ENCODE results near the gene TOMM70. TPM values are rescaled to one million over a fixed set of nuclear protein-coding genes. Genes with fewer than 3 reads are reported as not detected.
"Not testable (repeated sequence)": the region's sequence is repeated elsewhere in the genome, so short reads cannot be mapped to it uniquely, and the experiment has no call there.

The TOMM70 gene
- polyA plus RNA-seq (ENCODE audit: insufficient read length) = 85.2 TPM
- long read RNA-seq, donor 1, full-length matches to known transcripts = 7 of 59 reads
- long read RNA-seq, donor 1, partial matches to known transcripts = 47 of 59 reads
- long read RNA-seq, donor 1, other reads (novel, unspliced or antisense) = 5 of 59 reads
- long read RNA-seq, donor 2, full-length matches to known transcripts = 9 of 9 reads
- long read RNA-seq, donor 2, partial matches to known transcripts = 0 of 9 reads
- long read RNA-seq, donor 2, other reads (novel, unspliced or antisense) = 0 of 9 reads
- long read RNA-seq, donor 3, full-length matches to known transcripts = 7 of 14 reads
- long read RNA-seq, donor 3, partial matches to known transcripts = 7 of 14 reads
- long read RNA-seq, donor 3, other reads (novel, unspliced or antisense) = 0 of 14 reads
- long read RNA-seq, donor 4, partial matches to known transcripts = 7 of 7 reads
- long read RNA-seq, donor 4, other reads (novel, unspliced or antisense) = 0 of 7 reads
- long read RNA-seq, donor 5, full-length matches to known transcripts = 17 of 36 reads
- long read RNA-seq, donor 5, partial matches to known transcripts = 19 of 36 reads
- long read RNA-seq, donor 5, other reads (novel, unspliced or antisense) = 0 of 36 reads
- long read RNA-seq, donor 6, full-length matches to known transcripts = 8 of 25 reads
- long read RNA-seq, donor 6, partial matches to known transcripts = 17 of 25 reads
- long read RNA-seq, donor 6, other reads (novel, unspliced or antisense) = 0 of 25 reads
- long read RNA-seq, donor 7, full-length matches to known transcripts = 13 of 24 reads
- long read RNA-seq, donor 7, partial matches to known transcripts = 11 of 24 reads
- long read RNA-seq, donor 7, other reads (novel, unspliced or antisense) = 0 of 24 reads
- long read RNA-seq, donor 8, full-length matches to known transcripts = 7 of 7 reads
- long read RNA-seq, donor 8, partial matches to known transcripts = 0 of 7 reads
- long read RNA-seq, donor 8, other reads (novel, unspliced or antisense) = 0 of 7 reads

DNA sequence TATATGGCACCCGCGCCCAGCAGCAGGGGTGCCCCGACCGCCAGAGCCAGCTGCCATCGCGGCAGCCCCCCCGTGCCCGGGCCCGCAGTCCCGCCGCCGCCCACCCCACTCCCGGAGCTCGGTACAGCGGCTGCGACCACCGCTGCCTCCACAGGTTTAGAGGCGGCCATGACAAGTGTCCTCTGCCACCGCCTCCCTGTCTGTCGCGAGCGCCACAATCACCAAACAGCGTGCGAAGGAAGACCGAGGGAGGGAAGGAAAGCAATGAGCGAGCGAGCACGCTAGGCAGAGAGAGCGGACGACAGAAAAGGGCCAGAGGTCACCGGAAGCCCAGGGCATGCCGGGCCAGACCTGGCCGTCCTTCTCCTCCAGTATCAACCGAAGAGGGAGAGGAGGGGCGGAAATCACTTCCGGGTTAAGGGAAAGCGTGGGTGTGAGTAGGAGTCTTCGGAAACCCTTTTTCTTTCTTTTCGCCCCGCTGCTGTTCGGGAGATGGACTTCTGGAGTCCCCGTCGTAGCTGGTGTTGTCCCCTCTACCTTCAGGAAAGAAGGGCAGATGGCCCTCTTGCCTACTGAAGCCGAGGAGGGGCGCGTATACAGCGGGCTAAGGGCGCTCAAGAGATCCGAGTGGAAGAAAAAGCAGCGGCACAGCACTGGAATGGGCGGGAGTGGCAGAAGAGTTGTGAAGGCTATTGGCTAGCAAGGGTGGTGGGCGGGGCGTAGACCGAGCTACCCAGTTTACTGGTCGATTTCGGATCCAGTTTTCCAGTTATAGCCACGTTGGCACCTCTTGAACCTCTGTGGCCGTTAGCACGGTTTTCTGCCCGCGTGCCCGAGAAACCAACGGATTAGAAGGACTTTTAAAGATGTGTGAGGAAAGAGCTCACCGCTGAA, at the start of gene TOMM70, which contains the start of gene LNP1:
TSS of gene TOMM70 (minus strand) at position 310 of the 894 bp plus-strand sequence. CDS start at position 170, 140 bp downstream.
TSS of gene LNP1 (plus strand) at position 760 of the 894 bp plus-strand sequence. CDS start 28,191 bp downstream, outside the sequence.
- peak; percentile 97 for DNase-seq

GRCh38 chr3:100449214-100449613, 48.3 kb upstream of the TOMM70 start:
- DNase-seq = no peak

GRCh38 chr3:100448079-100448478, 47.2 kb upstream of the TOMM70 start:
- no peak for DNase-seq

GRCh38 chr3:100447067-100447466, 46.2 kb upstream of the TOMM70 start:
- DNase-seq = not testable (repeated sequence)

- no peak for DNase-seq
Measured at GRCh38 chr3:100443690-100444089, 42.8 kb upstream of the TOMM70 start.

- no peak for DNase-seq
Measured at GRCh38 chr3:100440895-100441294, 40.0 kb upstream of the TOMM70 start.

DNA sequence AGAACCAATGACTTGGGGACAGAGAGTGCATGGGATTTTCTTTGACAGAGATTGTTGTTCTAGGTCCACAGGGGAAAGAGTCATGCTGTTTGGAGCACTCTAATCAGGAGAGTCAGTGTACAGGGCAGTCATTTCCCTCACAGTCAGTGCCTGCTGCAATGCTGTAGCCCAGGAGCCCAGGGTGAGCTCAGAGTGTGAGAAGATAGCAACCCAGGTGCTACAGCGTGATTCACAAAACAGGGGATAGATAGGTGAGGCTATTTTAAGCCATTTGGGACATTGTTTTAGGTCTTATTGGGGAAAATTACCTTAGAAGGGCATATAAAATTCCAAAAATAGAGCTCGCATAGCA, 37.7 kb upstream of the TOMM70 start:
- DNase-seq = no peak

DNA sequence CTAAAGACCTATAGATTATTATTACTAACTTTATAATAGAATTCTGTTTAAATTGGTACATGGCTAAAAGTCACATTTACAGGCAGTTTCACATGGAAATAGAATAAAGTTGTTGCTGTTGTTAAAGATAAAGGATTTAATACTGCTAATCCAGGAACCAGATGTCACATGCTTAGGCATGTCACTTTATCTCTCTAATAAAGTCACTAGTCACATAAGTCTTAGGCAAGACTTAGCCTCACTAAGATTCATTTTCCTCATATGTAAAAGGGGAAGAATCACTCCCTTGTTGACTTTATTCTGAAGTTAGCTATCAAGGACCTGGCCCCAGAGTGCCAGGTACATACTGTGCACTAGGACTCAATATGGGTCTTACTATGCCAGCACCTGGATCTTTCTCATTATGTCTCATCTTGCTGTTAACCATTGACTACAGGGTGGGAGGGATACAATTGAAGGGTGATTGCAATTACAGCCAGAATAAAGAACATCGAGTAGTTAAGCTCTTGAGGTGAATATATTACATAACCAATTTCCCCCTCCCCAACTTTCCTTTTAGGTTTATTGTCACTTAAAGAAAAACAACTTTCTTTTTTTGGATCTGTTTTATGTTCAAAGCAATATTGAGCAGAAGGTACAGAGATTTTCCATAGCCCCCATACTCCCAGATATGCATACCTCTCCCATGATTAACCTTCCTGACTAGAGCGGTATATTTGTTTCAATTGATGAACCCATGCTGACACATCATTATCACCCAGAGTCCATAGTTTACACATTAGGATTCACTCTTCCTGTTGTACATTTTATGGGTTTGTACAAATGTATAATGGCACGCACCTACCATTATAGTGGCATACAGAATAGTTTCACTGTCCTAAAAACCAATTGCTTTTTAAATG, 37.1 kb upstream of the TOMM70 start:
- DNase-seq = no peak

- no peak for DNase-seq
Measured at GRCh38 chr3:100436951-100437350, 36.1 kb upstream of the TOMM70 start.

GRCh38 chr3:100429187-100429716, 28.4 kb upstream of the TOMM70 start:
- DNase-seq = no peak

- no peak for DNase-seq
Measured at GRCh38 chr3:100427699-100428098, 26.8 kb upstream of the TOMM70 start.

DNA sequence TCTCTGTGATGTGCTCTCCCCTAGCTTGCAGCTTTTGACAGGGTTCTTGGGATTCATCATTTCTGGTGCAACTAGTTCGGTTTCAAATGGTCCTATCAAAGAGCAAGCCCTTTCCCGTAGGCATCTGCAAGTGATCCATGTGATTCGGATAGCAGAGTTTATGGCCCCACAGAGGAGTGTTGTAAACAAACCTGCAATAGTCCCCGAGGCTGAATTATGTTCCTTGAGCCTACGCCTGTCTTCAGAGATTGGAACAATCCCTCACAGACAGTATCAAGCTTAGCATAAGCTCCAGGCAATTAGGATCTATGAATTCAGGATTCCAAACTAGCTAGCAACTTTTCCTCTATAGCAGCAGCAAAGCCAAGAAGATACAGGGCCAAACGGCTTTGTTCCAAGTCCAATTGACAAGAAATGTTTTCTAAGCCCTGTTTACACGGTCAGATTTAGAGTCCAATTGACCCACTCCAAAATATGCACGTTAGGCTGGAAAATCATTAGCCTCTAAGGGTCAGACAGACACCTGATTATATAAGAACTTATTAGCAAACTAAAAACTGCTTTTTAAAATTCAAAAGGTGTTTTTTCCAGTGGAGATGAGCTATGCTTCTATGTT, 25.3 kb upstream of the TOMM70 start:
- DNase-seq = no peak

DNA sequence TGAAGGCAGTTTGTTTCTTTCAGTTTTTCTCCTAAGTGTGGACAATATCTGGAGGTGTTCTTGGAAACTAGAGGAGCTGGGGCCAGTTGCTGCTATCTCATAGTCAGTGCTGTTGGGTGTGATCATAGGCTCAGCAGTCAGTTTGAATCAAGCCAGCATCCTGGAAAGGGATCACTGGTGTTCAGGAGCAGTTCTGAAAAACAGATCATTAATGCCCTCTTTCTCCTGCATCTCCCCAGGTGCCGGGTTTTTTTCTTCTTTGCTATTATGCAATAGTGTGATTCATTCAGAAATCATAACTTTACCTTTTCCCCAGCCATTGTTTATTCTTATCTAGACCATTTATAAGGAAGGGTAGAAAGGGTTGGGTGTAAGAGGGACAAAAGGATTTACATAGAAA, 24.4 kb upstream of the TOMM70 start:
- DNase-seq = no peak

- no peak for DNase-seq
Measured at GRCh38 chr3:100424261-100424660, 23.4 kb upstream of the TOMM70 start.

DNA sequence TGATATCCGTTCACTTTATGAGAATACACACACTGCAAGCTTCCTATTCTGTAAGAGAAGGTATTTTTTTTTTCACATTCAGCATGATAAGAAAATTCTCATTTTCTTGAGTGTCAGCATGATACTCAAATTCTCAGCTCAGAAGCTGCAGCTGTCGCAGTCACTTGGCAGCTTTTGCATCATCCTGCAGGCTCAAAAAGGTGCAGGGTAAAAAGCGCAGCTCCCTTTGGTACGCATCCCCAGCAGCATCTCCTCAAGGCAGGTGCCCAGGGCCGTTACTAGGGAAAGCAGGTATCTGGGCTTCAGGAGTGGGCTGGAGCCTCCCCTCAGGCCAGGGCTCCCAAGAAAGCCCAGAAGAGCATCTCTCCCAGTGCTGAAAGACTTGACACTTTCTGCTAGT, 22.7 kb upstream of the TOMM70 start:
- no peak for DNase-seq

- no peak for DNase-seq
Measured at GRCh38 chr3:100420885-100421284, 20.0 kb upstream of the TOMM70 start.

DNA sequence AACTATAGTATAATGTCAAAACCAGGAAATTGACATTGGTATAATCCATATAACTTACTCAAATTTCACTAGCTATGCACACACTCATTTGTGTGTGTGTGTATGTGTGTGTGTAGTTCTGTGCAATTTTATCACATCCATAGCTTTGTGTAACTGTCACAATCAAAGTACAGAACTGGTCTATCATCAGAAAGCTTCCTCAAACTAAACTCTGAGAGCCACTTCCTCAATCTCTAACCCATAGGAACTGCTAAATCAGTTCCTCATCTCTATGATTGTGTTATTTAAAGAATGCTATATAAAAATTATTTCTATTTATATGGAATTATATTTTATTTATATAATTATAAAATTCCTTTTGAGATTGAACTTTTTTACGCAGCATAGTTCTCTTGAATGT, 18.5 kb upstream of the TOMM70 start:
- DNase-seq = no peak

- no peak for DNase-seq
Measured at GRCh38 chr3:100416863-100417262, 16.0 kb upstream of the TOMM70 start.

- no peak for DNase-seq
Measured at GRCh38 chr3:100416176-100416575, 15.3 kb upstream of the TOMM70 start.

GRCh38 chr3:100413613-100414012, 12.7 kb upstream of the TOMM70 start:
- no peak for DNase-seq

Data from left kidney (tissue), 8 donors.